ENCODE measurements around the gene BRDT. TPM values are rescaled to one million over a fixed set of nuclear protein-coding genes. Genes with fewer than 3 reads are reported as not detected.

Gene BRDT
- total RNA-seq, 3 donors from 2014 or later (not counting 1 experiment from before 2014, with no cell fraction given): not detected

- Histone ChIP-seq H3K9me3 (ENCODE audit: control insufficient read depth, insufficient read depth, low read length) (no peaks in the 10 kb centered on the region), H3K27me3 (ENCODE audit: control insufficient read depth, insufficient read depth, low read length) (no peaks in the 10 kb centered on the region), H3K36me3 (ENCODE audit: control insufficient read depth, insufficient read depth, low read length) (no peaks in the 10 kb centered on the region), H3K4me1 (ENCODE audit: control insufficient read depth, insufficient read depth, low read length) (no peaks in the 10 kb centered on the region), H3K27ac (ENCODE audit: low read length) (no peak overlapping the region), H3K4me3 (ENCODE audit: low read length) (no peak overlapping the region)
- no peaks in the 10 kb centered on the region for H3K36me3 Mint-ChIP-seq
- no peak overlapping the region for H3K27ac Mint-ChIP-seq
- no peak for DNase-seq
- TF ChIP-seq CTCF (IDR thresholded peaks at IDR 0.05): no peak
- no peaks in the 10 kb centered on the region for H3K4me1 Mint-ChIP-seq
- no peaks in the 10 kb centered on the region for H3K9me3 Mint-ChIP-seq
- no peak overlapping the region for H3K4me3 Mint-ChIP-seq
- 100% methylated on average over 1 of the region's 3 CpGs for WGBS (ENCODE audit: insufficient coverage)
- no peaks in the 10 kb centered on the region for H3K27me3 Mint-ChIP-seq (ENCODE audit: low read depth in 2 of 2)
- ATAC-seq: no peak
- intact Hi-C loops (cut with micrococcal nuclease): no loop called here
These were observed 36.2 kb upstream of the BRDT start for GRCh38 chr1:91913018-91913417.

- Mint-ChIP-seq H3K4me1 (no peaks in the 10 kb centered on the region), H3K27me3 (ENCODE audit: low read depth in 2 of 2) (no peaks in the 10 kb centered on the region), H3K27ac (no peak overlapping the region), H3K4me3 (no peak overlapping the region), H3K36me3 (no peaks in the 10 kb centered on the region), H3K9me3 (no peaks in the 10 kb centered on the region)
- WGBS (ENCODE audit: insufficient coverage): 76% methylated on average over 3 of the region's 4 CpGs
- Histone ChIP-seq H3K36me3 (ENCODE audit: control insufficient read depth, insufficient read depth, low read length) (no peaks in the 10 kb centered on the region), H3K27ac (ENCODE audit: low read length) (no peak overlapping the region), H3K9me3 (ENCODE audit: control insufficient read depth, insufficient read depth, low read length) (no peaks in the 10 kb centered on the region), H3K4me3 (ENCODE audit: low read length) (no peak overlapping the region), H3K27me3 (ENCODE audit: control insufficient read depth, insufficient read depth, low read length) (no peaks in the 10 kb centered on the region), H3K4me1 (ENCODE audit: control insufficient read depth, insufficient read depth, low read length) (no peaks in the 10 kb centered on the region)
- no peak for DNase-seq
- intact Hi-C loops (cut with micrococcal nuclease): no loop called here
- TF ChIP-seq CTCF (IDR thresholded peaks at IDR 0.05): no peak
- ATAC-seq: no peak
These were observed 33.2 kb upstream of the BRDT start for GRCh38 chr1:91916046-91916445.

- DNase-seq: no peak
- Mint-ChIP-seq H3K36me3 (no peaks in the 10 kb centered on the region), H3K4me1 (no peaks in the 10 kb centered on the region), H3K4me3 (no peak overlapping the region), H3K27me3 (ENCODE audit: low read depth in 2 of 2) (no peaks in the 10 kb centered on the region), H3K27ac (no peak overlapping the region), H3K9me3 (no peaks in the 10 kb centered on the region)
- no peak for TF ChIP-seq CTCF (IDR thresholded peaks at IDR 0.05)
- no peak overlapping the region for H3K27ac ChIP-seq (ENCODE audit: low read length)
- H3K9me3 ChIP-seq (ENCODE audit: control insufficient read depth, insufficient read depth, low read length): no peaks in the 10 kb centered on the region
- H3K4me1 ChIP-seq (ENCODE audit: control insufficient read depth, insufficient read depth, low read length): no peaks in the 10 kb centered on the region
- ATAC-seq: no peak
- H3K36me3 ChIP-seq (ENCODE audit: control insufficient read depth, insufficient read depth, low read length): no peaks in the 10 kb centered on the region
- intact Hi-C loops (cut with micrococcal nuclease): no loop called here
- no peak overlapping the region for H3K4me3 ChIP-seq (ENCODE audit: low read length)
- WGBS (ENCODE audit: insufficient coverage): 88% methylated on average over 5 of the region's 5 CpGs
- H3K27me3 ChIP-seq (ENCODE audit: control insufficient read depth, insufficient read depth, low read length): no peaks in the 10 kb centered on the region
These were observed 32.3 kb upstream of the BRDT start for GRCh38 chr1:91916811-91917460.

- H3K9me3 Mint-ChIP-seq: no peaks in the 10 kb centered on the region
These were observed 29.2 kb upstream of the BRDT start for GRCh38 chr1:91919962-91920361.

More at GRCh38 chr1:91919962-91920361, 29.2 kb upstream of the BRDT start:
- H3K27ac ChIP-seq (ENCODE audit: low read length): no peak overlapping the region
- ATAC-seq (no peak), DNase-seq (no peak)
- Mint-ChIP-seq H3K27ac (no peak overlapping the region), H3K36me3 (no peaks in the 10 kb centered on the region), H3K27me3 (ENCODE audit: low read depth in 2 of 2) (no peaks in the 10 kb centered on the region), H3K4me3 (no peak overlapping the region), H3K4me1 (peaks cover 9% of the 10 kb centered on the region in 2 donors)
- no peaks in the 10 kb centered on the region for H3K9me3 ChIP-seq (ENCODE audit: control insufficient read depth, insufficient read depth, low read length)
- H3K27me3 ChIP-seq (ENCODE audit: control insufficient read depth, insufficient read depth, low read length): no peaks in the 10 kb centered on the region
- H3K4me3 ChIP-seq (ENCODE audit: low read length): no peak overlapping the region
- no peaks in the 10 kb centered on the region for H3K36me3 ChIP-seq (ENCODE audit: control insufficient read depth, insufficient read depth, low read length)
- H3K4me1 ChIP-seq (ENCODE audit: control insufficient read depth, insufficient read depth, low read length): peaks cover 7% of the 10 kb centered on the region
- intact Hi-C loops (cut with micrococcal nuclease): no loop called here
- no peak for TF ChIP-seq CTCF (IDR thresholded peaks at IDR 0.05)
- 93% methylated on average over 8 of the region's 8 CpGs for WGBS (ENCODE audit: insufficient coverage)
